DND-41 (cell line): Measurements from ENCODE around the gene PICK1.
"Not testable (repeated sequence)": the region's sequence is repeated elsewhere in the genome, so short reads cannot be mapped to it uniquely, and the experiment has no call there.

Source experiments
- ATAC-seq: fragments of 200-7000 bp; cut with Tn5 transposase; 3 replicates; pipeline ENCODE4 v1.9.1; 2021; ENCODE audit warnings: low read depth; ENCODE audit not compliant: insufficient read depth
- DNase-seq: peaks from one replicate; pipeline ENCODE4 v3.0.0-alpha.2; 2020
- H2AFZ ChIP-seq: 2 replicates; pipeline ENCODE4 v1.6.0; 2012; ENCODE audit warnings: low read depth, low read length
- H3K27ac ChIP-seq: 2 replicates; pipeline ENCODE4 v1.5.1; 2012; ENCODE audit warnings: low read length, inconsistent platforms
- H3K27me3 ChIP-seq: fragments of 200-600 bp; sonication (generic); 2 replicates; pipeline ENCODE4 v1.6.0; 2012; ENCODE audit warnings: low read length, mild to moderate bottlenecking, inconsistent platforms; ENCODE audit not compliant: insufficient read depth, poor library complexity
- H3K36me3 ChIP-seq: 2 replicates; pipeline ENCODE4 v1.5.1; 2012; ENCODE audit warnings: low read length, inconsistent platforms; ENCODE audit not compliant: insufficient read depth
- H3K4me1 ChIP-seq: 2 replicates; pipeline ENCODE4 v1.5.1; 2012; ENCODE audit warnings: mild to moderate bottlenecking, low read length; ENCODE audit not compliant: insufficient read depth
- H3K4me2 ChIP-seq: 2 replicates; pipeline ENCODE4 v1.6.0; 2012; ENCODE audit warnings: mild to moderate bottlenecking, moderate library complexity, low read length, inconsistent platforms; ENCODE audit not compliant: insufficient read depth
- H3K4me3 ChIP-seq, 2 experiments: fragments of 200-600 bp in 1 of 2; shearing (Covaris generic) in 1 of 2; 2 replicates each; pipeline ENCODE4 v1.5.1; 2012 to 2016; ENCODE audit warnings: inconsistent platforms in 2 of 2, low read length in 2 of 2, mild to moderate bottlenecking in 2 of 2, low read depth in 1 of 2, moderate library complexity in 1 of 2
- H3K79me2 ChIP-seq: 2 replicates; pipeline ENCODE4 v1.6.0; 2012; ENCODE audit warnings: low read length, inconsistent platforms; ENCODE audit not compliant: insufficient read depth
- H3K9ac ChIP-seq: 2 replicates; pipeline ENCODE4 v1.6.0; 2012; ENCODE audit warnings: low read depth, mild to moderate bottlenecking, inconsistent platforms, low read length, moderate library complexity
- H3K9me3 ChIP-seq: 2 replicates; pipeline ENCODE4 v1.5.1; 2012; ENCODE audit warnings: low read length, moderate library complexity, mild to moderate bottlenecking, inconsistent platforms; ENCODE audit not compliant: insufficient read depth, severe bottlenecking
- H4K20me1 ChIP-seq: 2 replicates; pipeline ENCODE4 v1.6.0; 2012; ENCODE audit warnings: low read length; ENCODE audit not compliant: insufficient read depth
- CTCF ChIP-seq: IDR thresholded peaks from 2 replicates; pipeline ENCODE4 v1.5.1; 2012; ENCODE audit warnings: borderline replicate concordance, low read length, moderate library complexity, mild to moderate bottlenecking; ENCODE audit not compliant: poor library complexity, severe bottlenecking; ENCODE audit errors: extremely low read depth
- EZH2 ChIP-seq: IDR thresholded peaks from 3 replicates; pipeline ENCODE4 v1.6.1; 2012; ENCODE audit warnings: borderline replicate concordance, low read depth, mild to moderate bottlenecking, moderate library complexity, low read length, inconsistent platforms; ENCODE audit not compliant: severe bottlenecking

PICK1 gene

GRCh38 chr22:38077096-38077495 is 19.9 kb downstream of the PICK1 start:
- H4K20me1 ChIP-seq: no peaks in the 10 kb centered on the region
- H3K4me2 ChIP-seq: no peak overlapping the region
- H3K4me3 ChIP-seq: no peak overlapping the region
- no peak for ATAC-seq
- no peaks in the 10 kb centered on the region for H3K27me3 ChIP-seq
- H3K9ac ChIP-seq: no peak overlapping the region
- no peak overlapping the region for H2AFZ ChIP-seq
- no peak overlapping the region for H3K27ac ChIP-seq
- no peaks in the 10 kb centered on the region for H3K4me1 ChIP-seq
- no peaks in the 10 kb centered on the region for H3K79me2 ChIP-seq
- TF ChIP-seq EZH2 (no peak), CTCF (no peak)
- H3K9me3 ChIP-seq: no peaks in the 10 kb centered on the region
- H3K36me3 ChIP-seq: no peaks in the 10 kb centered on the region
- DNase-seq: no peak

DNA sequence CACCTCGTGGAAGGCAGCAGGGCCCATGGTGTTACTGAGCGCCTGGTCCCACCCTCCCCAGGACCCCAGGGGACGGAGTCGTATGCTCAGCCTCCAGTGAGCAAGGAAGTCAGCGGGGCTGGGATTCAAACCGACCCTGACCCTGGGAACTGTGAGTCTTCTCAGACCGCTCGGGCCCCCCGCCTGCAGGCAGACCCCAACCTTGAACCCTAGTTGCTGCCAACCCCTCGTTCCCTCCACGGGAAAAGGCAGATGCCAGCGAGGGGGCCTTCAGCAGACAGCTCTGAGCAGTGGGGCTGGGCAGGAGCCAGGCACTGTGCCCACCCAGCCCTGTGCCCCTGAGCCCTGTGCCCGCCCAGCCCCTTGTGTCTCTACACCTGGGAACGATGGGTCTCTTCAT is 20.4 kb downstream of the PICK1 start:
- Histone ChIP-seq H3K36me3 (no peaks in the 10 kb centered on the region), H3K4me3 (no peak overlapping the region), H3K4me1 (no peaks in the 10 kb centered on the region), H3K4me2 (no peak overlapping the region), H3K79me2 (no peaks in the 10 kb centered on the region), H4K20me1 (no peaks in the 10 kb centered on the region), H3K9ac (no peak overlapping the region), H3K27ac (no peak overlapping the region), H2AFZ (no peak overlapping the region), H3K9me3 (no peaks in the 10 kb centered on the region), H3K27me3 (no peaks in the 10 kb centered on the region)
- ATAC-seq (no peak), DNase-seq (no peak)
- TF ChIP-seq CTCF (no peak), EZH2 (no peak)

- Histone ChIP-seq H3K27me3 (no peaks in the 10 kb centered on the region), H3K27ac (no peak overlapping the region), H2AFZ (no peak overlapping the region), H3K36me3 (no peaks in the 10 kb centered on the region), H3K79me2 (no peaks in the 10 kb centered on the region), H3K9ac (no peak overlapping the region), H3K4me1 (no peaks in the 10 kb centered on the region), H3K9me3 (no peaks in the 10 kb centered on the region), H3K4me3 (no peak overlapping the region), H4K20me1 (no peaks in the 10 kb centered on the region), H3K4me2 (no peak overlapping the region)
- TF ChIP-seq CTCF (no peak), EZH2 (no peak)
- DNase-seq: no peak
- no peak for ATAC-seq
Observed at GRCh38 chr22:38078046-38078840, 21.0 kb downstream of the PICK1 start.

- not testable (repeated sequence) for H3K4me3 ChIP-seq, H3K36me3 ChIP-seq, H3K9me3 ChIP-seq, H3K4me2 ChIP-seq, H3K9ac ChIP-seq, DNase-seq, H4K20me1 ChIP-seq, H3K4me1 ChIP-seq, H2AFZ ChIP-seq, H3K27me3 ChIP-seq, ATAC-seq, H3K27ac ChIP-seq, H3K79me2 ChIP-seq
Observed at GRCh38 chr22:38079208-38079607, 22.0 kb downstream of the PICK1 start.
